ENCODE measurements around the gene FBXL16. TPM values are rescaled to one million over a fixed set of nuclear protein-coding genes. Genes with fewer than 3 reads are reported as not detected.

The FBXL16 gene
- total and polyA plus RNA-seq, 2 of the 13 experiments (the other 11 are each of a cell fraction or from before 2014, with no cell fraction given), result 0.22 to 2.0 TPM

DNA sequence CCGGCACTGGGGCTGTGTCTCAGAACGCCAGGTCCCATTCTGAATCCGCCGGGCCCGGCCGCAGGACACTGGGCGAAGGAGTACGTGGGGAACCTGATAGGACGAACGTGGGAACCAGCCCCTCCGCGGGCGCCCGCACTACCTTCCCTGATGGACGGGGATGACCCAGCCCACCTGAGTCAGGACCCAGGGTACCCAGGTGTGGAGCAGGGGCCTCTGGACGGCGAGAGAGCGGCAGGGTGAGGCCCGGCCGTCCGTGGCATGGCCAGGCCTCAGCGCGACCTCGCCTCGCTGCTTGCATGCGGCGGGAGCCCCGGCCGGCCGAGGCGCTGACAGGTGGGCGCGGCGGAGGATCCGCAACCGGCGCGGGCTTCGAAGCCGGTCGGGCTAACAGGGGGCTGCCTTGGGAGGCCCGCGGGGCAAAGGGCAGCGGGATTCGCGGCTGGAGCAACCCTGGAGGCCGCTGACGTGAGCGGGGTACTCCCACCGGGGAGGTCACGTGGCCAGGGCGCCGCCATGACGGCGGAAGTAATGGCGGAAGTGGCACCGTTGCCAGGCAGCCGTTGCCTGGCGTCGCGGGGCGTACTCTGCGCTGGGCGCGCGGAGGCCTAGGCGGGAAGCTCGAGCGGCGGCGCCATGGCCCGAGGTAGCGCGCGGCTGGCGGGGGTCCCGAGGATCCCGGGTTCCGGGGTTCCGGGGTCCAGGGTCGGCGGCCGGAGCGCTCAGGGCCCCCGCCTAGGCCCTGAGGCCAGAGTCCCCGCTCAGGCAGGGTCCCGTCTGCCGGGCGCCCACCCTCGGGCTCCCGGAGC is 56.6 kb downstream of the FBXL16 start, which contains the start of gene WDR90 (continued):
- TF ChIP-seq ZNF564 (CRISPR knock-in tag; IDR thresholded peaks at IDR 0.05) (peak; percentile 69; the same call in 1 of the 2 replicates), ZNF788 (CRISPR knock-in tag; IDR thresholded peaks at IDR 0.05; ENCODE audit: borderline replicate concordance) (peak; percentile 85; the same call in 1 of the 2 replicates), ZNF143 (CRISPR knock-in tag; IDR thresholded peaks at IDR 0.05) (peak; percentile 63), CHCHD3 (CRISPR knock-in tag; IDR thresholded peaks at IDR 0.05) (peak; percentile 96), ZBTB7A (CRISPR knock-in tag; IDR thresholded peaks at IDR 0.05) (peak; percentile 94), MYNN (CRISPR knock-in tag; IDR thresholded peaks at IDR 0.05; ENCODE audit: low read depth) (no peak), ZNF720 (CRISPR knock-in tag; IDR thresholded peaks at IDR 0.05) (no peak), REPIN1 (CRISPR knock-in tag; IDR thresholded peaks at IDR 0.05; ENCODE audit: borderline replicate concordance, low read depth) (peak; percentile 93), MATR3 (CRISPR knock-in tag; IDR thresholded peaks at IDR 0.05) (no peak), TEAD3 (CRISPR knock-in tag; optimal IDR thresholded peaks at IDR 0.05; ENCODE audit: borderline replicate concordance) (no peak), EP300 (IDR thresholded peaks at IDR 0.05; ENCODE audit: low read depth in 2 of 2, low read length in 2 of 2) (0 out of 4 replicates have a peak, but pooled peaks of 1 of the 2 experiments have one; percentile 42), EP300 (CRISPR knock-in tag; IDR thresholded peaks at IDR 0.05; ENCODE audit: borderline replicate concordance) (peak; percentile 27; the same call in 1 of the 2 replicates), TARDBP (CRISPR knock-in tag; IDR thresholded peaks at IDR 0.05) (peak; percentile 88)
- TF ChIP-seq, protein P1, sequence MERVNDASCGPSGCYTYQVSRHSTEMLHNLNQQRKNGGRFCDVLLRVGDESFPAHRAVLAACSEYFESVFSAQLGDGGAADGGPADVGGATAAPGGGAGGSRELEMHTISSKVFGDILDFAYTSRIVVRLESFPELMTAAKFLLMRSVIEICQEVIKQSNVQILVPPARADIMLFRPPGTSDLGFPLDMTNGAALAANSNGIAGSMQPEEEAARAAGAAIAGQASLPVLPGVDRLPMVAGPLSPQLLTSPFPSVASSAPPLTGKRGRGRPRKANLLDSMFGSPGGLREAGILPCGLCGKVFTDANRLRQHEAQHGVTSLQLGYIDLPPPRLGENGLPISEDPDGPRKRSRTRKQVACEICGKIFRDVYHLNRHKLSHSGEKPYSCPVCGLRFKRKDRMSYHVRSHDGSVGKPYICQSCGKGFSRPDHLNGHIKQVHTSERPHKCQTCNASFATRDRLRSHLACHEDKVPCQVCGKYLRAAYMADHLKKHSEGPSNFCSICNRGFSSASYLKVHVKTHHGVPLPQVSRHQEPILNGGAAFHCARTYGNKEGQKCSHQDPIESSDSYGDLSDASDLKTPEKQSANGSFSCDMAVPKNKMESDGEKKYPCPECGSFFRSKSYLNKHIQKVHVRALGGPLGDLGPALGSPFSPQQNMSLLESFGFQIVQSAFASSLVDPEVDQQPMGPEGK (CRISPR knock-in tag; IDR thresholded peaks at IDR 0.05), result peak; percentile 83
- TF ChIP-seq, protein P2, sequence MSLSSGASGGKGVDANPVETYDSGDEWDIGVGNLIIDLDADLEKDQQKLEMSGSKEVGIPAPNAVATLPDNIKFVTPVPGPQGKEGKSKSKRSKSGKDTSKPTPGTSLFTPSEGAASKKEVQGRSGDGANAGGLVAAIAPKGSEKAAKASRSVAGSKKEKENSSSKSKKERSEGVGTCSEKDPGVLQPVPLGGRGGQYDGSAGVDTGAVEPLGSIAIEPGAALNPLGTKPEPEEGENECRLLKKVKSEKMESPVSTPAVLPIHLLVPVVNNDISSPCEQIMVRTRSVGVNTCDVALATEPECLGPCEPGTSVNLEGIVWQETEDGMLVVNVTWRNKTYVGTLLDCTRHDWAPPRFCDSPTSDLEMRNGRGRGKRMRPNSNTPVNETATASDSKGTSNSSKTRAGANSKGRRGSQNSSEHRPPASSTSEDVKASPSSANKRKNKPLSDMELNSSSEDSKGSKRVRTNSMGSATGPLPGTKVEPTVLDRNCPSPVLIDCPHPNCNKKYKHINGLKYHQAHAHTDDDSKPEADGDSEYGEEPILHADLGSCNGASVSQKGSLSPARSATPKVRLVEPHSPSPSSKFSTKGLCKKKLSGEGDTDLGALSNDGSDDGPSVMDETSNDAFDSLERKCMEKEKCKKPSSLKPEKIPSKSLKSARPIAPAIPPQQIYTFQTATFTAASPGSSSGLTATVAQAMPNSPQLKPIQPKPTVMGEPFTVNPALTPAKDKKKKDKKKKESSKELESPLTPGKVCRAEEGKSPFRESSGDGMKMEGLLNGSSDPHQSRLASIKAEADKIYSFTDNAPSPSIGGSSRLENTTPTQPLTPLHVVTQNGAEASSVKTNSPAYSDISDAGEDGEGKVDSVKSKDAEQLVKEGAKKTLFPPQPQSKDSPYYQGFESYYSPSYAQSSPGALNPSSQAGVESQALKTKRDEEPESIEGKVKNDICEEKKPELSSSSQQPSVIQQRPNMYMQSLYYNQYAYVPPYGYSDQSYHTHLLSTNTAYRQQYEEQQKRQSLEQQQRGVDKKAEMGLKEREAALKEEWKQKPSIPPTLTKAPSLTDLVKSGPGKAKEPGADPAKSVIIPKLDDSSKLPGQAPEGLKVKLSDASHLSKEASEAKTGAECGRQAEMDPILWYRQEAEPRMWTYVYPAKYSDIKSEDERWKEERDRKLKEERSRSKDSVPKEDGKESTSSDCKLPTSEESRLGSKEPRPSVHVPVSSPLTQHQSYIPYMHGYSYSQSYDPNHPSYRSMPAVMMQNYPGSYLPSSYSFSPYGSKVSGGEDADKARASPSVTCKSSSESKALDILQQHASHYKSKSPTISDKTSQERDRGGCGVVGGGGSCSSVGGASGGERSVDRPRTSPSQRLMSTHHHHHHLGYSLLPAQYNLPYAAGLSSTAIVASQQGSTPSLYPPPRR (CRISPR knock-in tag; IDR thresholded peaks at IDR 0.05; ENCODE audit: borderline replicate concordance), result peak; percentile 44; the same call in 1 of the 2 replicates
- TF ChIP-seq, protein P3, sequence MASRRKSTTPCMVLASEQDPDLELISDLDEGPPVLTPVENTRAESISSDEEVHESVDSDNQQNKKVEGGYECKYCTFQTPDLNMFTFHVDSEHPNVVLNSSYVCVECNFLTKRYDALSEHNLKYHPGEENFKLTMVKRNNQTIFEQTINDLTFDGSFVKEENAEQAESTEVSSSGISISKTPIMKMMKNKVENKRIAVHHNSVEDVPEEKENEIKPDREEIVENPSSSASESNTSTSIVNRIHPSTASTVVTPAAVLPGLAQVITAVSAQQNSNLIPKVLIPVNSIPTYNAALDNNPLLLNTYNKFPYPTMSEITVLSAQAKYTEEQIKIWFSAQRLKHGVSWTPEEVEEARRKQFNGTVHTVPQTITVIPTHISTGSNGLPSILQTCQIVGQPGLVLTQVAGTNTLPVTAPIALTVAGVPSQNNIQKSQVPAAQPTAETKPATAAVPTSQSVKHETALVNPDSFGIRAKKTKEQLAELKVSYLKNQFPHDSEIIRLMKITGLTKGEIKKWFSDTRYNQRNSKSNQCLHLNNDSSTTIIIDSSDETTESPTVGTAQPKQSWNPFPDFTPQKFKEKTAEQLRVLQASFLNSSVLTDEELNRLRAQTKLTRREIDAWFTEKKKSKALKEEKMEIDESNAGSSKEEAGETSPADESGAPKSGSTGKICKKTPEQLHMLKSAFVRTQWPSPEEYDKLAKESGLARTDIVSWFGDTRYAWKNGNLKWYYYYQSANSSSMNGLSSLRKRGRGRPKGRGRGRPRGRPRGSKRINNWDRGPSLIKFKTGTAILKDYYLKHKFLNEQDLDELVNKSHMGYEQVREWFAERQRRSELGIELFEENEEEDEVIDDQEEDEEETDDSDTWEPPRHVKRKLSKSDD (CRISPR knock-in tag; IDR thresholded peaks at IDR 0.05; ENCODE audit: low read depth), result peak; percentile 69; the same call in 1 of the 2 replicates
- TF ChIP-seq, protein P4, sequence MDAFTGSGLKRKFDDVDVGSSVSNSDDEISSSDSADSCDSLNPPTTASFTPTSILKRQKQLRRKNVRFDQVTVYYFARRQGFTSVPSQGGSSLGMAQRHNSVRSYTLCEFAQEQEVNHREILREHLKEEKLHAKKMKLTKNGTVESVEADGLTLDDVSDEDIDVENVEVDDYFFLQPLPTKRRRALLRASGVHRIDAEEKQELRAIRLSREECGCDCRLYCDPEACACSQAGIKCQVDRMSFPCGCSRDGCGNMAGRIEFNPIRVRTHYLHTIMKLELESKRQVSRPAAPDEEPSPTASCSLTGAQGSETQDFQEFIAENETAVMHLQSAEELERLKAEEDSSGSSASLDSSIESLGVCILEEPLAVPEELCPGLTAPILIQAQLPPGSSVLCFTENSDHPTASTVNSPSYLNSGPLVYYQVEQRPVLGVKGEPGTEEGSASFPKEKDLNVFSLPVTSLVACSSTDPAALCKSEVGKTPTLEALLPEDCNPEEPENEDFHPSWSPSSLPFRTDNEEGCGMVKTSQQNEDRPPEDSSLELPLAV (CRISPR knock-in tag; conservative IDR thresholded peaks at IDR 0.05; ENCODE audit: low read depth), result no peak
